H1 (cell line): ENCODE results near the gene OS9. TPM values are rescaled to one million over a fixed set of nuclear protein-coding genes. Genes with fewer than 3 reads are reported as not detected.

Experiments
- ASH2L ChIP-seq: fragments of 200-600, 300-600 bp; sonication (generic); IDR thresholded peaks from one replicate; pipeline ENCODE4 v1.7.1; 2017; ENCODE audit warnings: low read length
- CBX8 ChIP-seq: fragments of 300-800, 300-1000 bp; sonication (generic); IDR thresholded peaks from 2 replicates; pipeline ENCODE4 v1.7.1; 2016; ENCODE audit warnings: low read depth, low read length, borderline replicate concordance
- CEBPB ChIP-seq: IDR thresholded peaks from 2 replicates; pipeline ENCODE4 v1.6.1; 2012; ENCODE audit warnings: low read depth, low read length
- CTCF ChIP-seq, 3 experiments: IDR thresholded peaks; 1 replicate in 2 of 3; 2 replicates in 1 of 3; pipeline versions ENCODE4 v1.5.1 to v1.6.1; 2011; ENCODE audit warnings: low read length in 3 of 3, mild to moderate bottlenecking in 3 of 3, inconsistent platforms in 2 of 3, low read depth in 1 of 3, moderate library complexity in 1 of 3; ENCODE audit not compliant: insufficient read depth in 1 of 3; ENCODE audit errors: control extremely low read depth in 1 of 3
- EGR1 ChIP-seq: IDR thresholded peaks from 2 replicates; pipeline ENCODE4 v1.6.1; 2011; ENCODE audit warnings: low read depth, low read length, borderline replicate concordance
- HDAC2 ChIP-seq, 2 experiments: fragments of 300-600 bp in 1 of 2; sonication (generic) in 1 of 2; IDR thresholded peaks; 2 replicates each; pipeline ENCODE4 v1.6.1; 2011 to 2012; ENCODE audit warnings: low read depth in 2 of 2, low read length in 2 of 2, mild to moderate bottlenecking in 2 of 2, moderate library complexity in 2 of 2, borderline replicate concordance in 1 of 2, inconsistent platforms in 1 of 2
- HDAC6 ChIP-seq: IDR thresholded peaks from one replicate; pipeline ENCODE4 v1.7.1; 2012; ENCODE audit warnings: low read depth, mild to moderate bottlenecking, inconsistent platforms, low read length, moderate library complexity
- MAFK ChIP-seq: IDR thresholded peaks from 2 replicates; pipeline ENCODE4 v1.6.1; 2012; ENCODE audit warnings: low read depth, mild to moderate bottlenecking, improper control_type of control experiment, low read length
- NANOG ChIP-seq: IDR thresholded peaks from 2 replicates; pipeline ENCODE4 v1.6.1; 2011; ENCODE audit warnings: low read length, low read depth, mild to moderate bottlenecking, inconsistent platforms; ENCODE audit not compliant: insufficient read depth, poor library complexity, severe bottlenecking
- PHF8 ChIP-seq: fragments of 200-600 bp; sonication (generic); conservative IDR thresholded peaks from 2 replicates; pipeline ENCODE4 v1.7.1; 2012; ENCODE audit warnings: low read depth, mild to moderate bottlenecking, inconsistent platforms, low read length, moderate library complexity
- POLR2AphosphoS5 ChIP-seq: IDR thresholded peaks from 2 replicates; pipeline ENCODE4 v1.6.1; 2011; ENCODE audit warnings: low read depth, low read length
- RBBP5 ChIP-seq: IDR thresholded peaks from 2 replicates; pipeline ENCODE4 v1.7.1; 2012; ENCODE audit warnings: low read depth, mild to moderate bottlenecking, inconsistent platforms, low read length, moderate library complexity, borderline replicate concordance
- SIN3A ChIP-seq, 2 experiments: IDR thresholded peaks in 1 of 2; conservative IDR thresholded peaks in 1 of 2; 2 replicates each; pipeline ENCODE4 v1.6.1; 2011 to 2012; ENCODE audit warnings: low read length in 2 of 2, improper control_type of control experiment in 1 of 2, low read depth in 1 of 2, mild to moderate bottlenecking in 1 of 2
- SP1 ChIP-seq: IDR thresholded peaks from 2 replicates; pipeline ENCODE4 v1.6.1; 2011; ENCODE audit warnings: low read depth, low read length
- SRF ChIP-seq: IDR thresholded peaks from 2 replicates; pipeline ENCODE4 v1.6.1; 2011; ENCODE audit warnings: mild to moderate bottlenecking, low read depth, low read length, moderate library complexity
- TAF7 ChIP-seq: optimal IDR thresholded peaks from 2 replicates; pipeline ENCODE3; 2011; ENCODE audit warnings: low read depth, mild to moderate bottlenecking, inconsistent platforms, low read length, moderate library complexity, borderline replicate concordance
- YY1 ChIP-seq: IDR thresholded peaks from 2 replicates; pipeline ENCODE4 v1.6.1; 2011; ENCODE audit warnings: low read depth, mild to moderate bottlenecking, low read length
- polyA plus RNA-seq, 7 experiments: library from polyadenylated mRNA; depleted of rRNA in 3 of 7; stranded (reverse) in 5 of 7; unstranded in 2 of 7; fragments of >200 nt in 5 of 7; fragments of 200-250 nt in 2 of 7; gene quantifications; 1 replicate in 5 of 7; 2 replicates in 1 of 7; 4 replicates in 1 of 7; pipeline versions ENCODE4 v1.2.1 to v1.2.3, GENCODE V29; 2011 to 2013; ENCODE audit warnings: missing spikeins in 2 of 7, mixed read lengths in 2 of 7
- total RNA-seq: library from RNA; stranded (reverse); fragmentation: NEBNext Ultra II Directional; extraction: Animal tissue kit (Norgen Biotek cat#: 25700); gene quantifications from 2 replicates; pipeline ENCODE4 v1.2.1, GENCODE V29; 2021
- TF ChIP-seq, protein P1 (sequence below): IDR thresholded peaks from 2 replicates; pipeline ENCODE4 v1.6.1; 2011; ENCODE audit warnings: low read length, improper control_type of control experiment

Gene OS9
- total and polyA plus RNA-seq, 2 of the 8 experiments (the other 6 are each of a cell fraction or from before 2014, with no cell fraction given), result 71.0 to 108 TPM

- TF ChIP-seq POLR2AphosphoS5 (no peak), TAF7 (no peak), CEBPB (no peak), EGR1 (peak; percentile 33; the same call in 1 of the 2 replicates), SP1 (peak; percentile 9; the same call in 1 of the 2 replicates), SRF (no peak), CBX8 (no peak), ASH2L (peak; percentile 74), CTCF (IDR thresholded peaks at IDR 0.05; ENCODE audit: control extremely low read depth in 1 of 3, insufficient read depth in 1 of 3, low read depth in 1 of 3, low read length in 3 of 3) (no peak), HDAC2 (IDR thresholded peaks at IDR 0.05; ENCODE audit: borderline replicate concordance in 1 of 2, low read depth in 2 of 2, low read length in 2 of 2) (0 out of 4 replicates have a peak, but pooled peaks of 1 of the 2 experiments have one; percentile 63), PHF8 (no peak), MAFK (no peak), NANOG (no peak), SIN3A (conservative IDR thresholded peaks at IDR 0.05 in 1 of 2, IDR thresholded peaks at IDR 0.05 in 1 of 2; ENCODE audit: low read depth in 1 of 2, low read length in 2 of 2) (0 out of 4 replicates have a peak, but pooled peaks of 1 of the 2 experiments have one; percentile 65), HDAC6 (no peak), YY1 (peak; percentile 31; the same call in 1 of the 2 replicates), RBBP5 (0 out of 2 replicates have a peak, but pooled peaks have one; percentile 33)
- TF ChIP-seq, protein P1, sequence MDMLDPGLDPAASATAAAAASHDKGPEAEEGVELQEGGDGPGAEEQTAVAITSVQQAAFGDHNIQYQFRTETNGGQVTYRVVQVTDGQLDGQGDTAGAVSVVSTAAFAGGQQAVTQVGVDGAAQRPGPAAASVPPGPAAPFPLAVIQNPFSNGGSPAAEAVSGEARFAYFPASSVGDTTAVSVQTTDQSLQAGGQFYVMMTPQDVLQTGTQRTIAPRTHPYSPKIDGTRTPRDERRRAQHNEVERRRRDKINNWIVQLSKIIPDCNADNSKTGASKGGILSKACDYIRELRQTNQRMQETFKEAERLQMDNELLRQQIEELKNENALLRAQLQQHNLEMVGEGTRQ, result no peak
These were observed 60.7 kb downstream of the OS9 start, which contains the start of gene MARCHF9 (continued) for GRCh38 chr12:57754411-57755193.
